ENCODE data around the gene MAML2. TPM values are rescaled to one million over a fixed set of nuclear protein-coding genes. Genes with fewer than 3 reads are reported as not detected.

Gene MAML2
- total and polyA plus RNA-seq, 9 of the 15 experiments (the other 6 are each of a cell fraction or from before 2014, with no cell fraction given): 0.79 to 6.8 (median 4.8) TPM

DNA sequence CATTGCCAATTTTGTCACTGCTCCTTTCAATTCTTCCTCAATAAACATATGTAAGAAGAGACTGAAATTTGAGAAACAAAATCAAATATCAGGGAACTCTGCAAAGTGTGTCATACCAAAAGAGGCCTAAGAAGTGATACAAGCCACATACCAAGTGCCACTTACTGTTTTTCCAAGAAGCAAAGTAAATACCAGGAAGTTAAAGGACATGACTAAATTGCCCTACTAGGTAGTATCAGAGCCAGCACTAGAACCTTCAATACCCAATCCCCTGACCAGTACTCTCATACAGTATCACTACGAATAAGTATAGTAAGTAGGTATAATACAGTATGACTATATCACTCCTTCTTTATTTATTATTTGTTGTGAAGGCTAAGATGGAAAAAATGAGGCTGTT is 13.6 kb downstream of the MAML2 start (continued):
- TF ChIP-seq SRF (CRISPR knock-in tag; IDR thresholded peaks at IDR 0.05) (peak in 1 of 2 experiments; percentile 80; a peak in 1 of 4 replicates), ZNF592 (IDR thresholded peaks at IDR 0.05) (peak; percentile 19; the same call in 1 of the 2 replicates), FOXK2 (conservative IDR thresholded peaks at IDR 0.05 in 1 of 2, IDR thresholded peaks at IDR 0.05 in 1 of 2; ENCODE audit: low read depth in 2 of 2) (0 out of 4 replicates have a peak, but pooled peaks of 1 of the 2 experiments have one; percentile 40), ZBTB8A (IDR thresholded peaks at IDR 0.05; ENCODE audit: partially characterized antibody) (no peak), SMARCA4 (IDR thresholded peaks at IDR 0.05) (0 out of 2 replicates have a peak, but pooled peaks have one; percentile 33), MAZ (CRISPR knock-in tag; conservative IDR thresholded peaks at IDR 0.05 in 1 of 2, IDR thresholded peaks at IDR 0.05 in 1 of 2) (peak in 1 of 2 experiments; percentile 43; a peak in 1 of 4 replicates), HDAC2 (IDR thresholded peaks at IDR 0.05) (no peak), ARID3A (IDR thresholded peaks at IDR 0.05; ENCODE audit: borderline replicate concordance, low read depth, low read length) (0 out of 2 replicates have a peak, but pooled peaks have one; percentile 12), FOXA3 (CRISPR knock-in tag; conservative IDR thresholded peaks at IDR 0.05 in 1 of 2, IDR thresholded peaks at IDR 0.05 in 1 of 2) (peak in 1 of 2 experiments; percentile 69; a peak in 1 of 4 replicates)
- TF ChIP-seq, protein P1, sequence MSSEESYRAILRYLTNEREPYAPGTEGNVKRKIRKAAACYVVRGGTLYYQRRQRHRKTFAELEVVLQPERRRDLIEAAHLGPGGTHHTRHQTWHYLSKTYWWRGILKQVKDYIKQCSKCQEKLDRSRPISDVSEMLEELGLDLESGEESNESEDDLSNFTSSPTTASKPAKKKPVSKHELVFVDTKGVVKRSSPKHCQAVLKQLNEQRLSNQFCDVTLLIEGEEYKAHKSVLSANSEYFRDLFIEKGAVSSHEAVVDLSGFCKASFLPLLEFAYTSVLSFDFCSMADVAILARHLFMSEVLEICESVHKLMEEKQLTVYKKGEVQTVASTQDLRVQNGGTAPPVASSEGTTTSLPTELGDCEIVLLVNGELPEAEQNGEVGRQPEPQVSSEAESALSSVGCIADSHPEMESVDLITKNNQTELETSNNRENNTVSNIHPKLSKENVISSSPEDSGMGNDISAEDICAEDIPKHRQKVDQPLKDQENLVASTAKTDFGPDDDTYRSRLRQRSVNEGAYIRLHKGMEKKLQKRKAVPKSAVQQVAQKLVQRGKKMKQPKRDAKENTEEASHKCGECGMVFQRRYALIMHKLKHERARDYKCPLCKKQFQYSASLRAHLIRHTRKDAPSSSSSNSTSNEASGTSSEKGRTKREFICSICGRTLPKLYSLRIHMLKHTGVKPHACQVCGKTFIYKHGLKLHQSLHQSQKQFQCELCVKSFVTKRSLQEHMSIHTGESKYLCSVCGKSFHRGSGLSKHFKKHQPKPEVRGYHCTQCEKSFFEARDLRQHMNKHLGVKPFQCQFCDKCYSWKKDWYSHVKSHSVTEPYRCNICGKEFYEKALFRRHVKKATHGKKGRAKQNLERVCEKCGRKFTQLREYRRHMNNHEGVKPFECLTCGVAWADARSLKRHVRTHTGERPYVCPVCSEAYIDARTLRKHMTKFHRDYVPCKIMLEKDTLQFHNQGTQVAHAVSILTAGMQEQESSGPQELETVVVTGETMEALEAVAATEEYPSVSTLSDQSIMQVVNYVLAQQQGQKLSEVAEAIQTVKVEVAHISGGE (CRISPR knock-in tag; IDR thresholded peaks at IDR 0.05): no peak

All from K562 (cell line).